Limb (tissue), 2 donors: ENCODE data around the gene HLF.

Experiments used
- DNase-seq, 2 donors: peaks; one replicate each; pipeline ENCODE4 v3.0.0-alpha.2; 2016; ENCODE audit errors: extremely low spot score in 2 of 2

Gene HLF

GRCh38 chr17:55308613-55309391, 44.0 kb downstream of the HLF start:
- DNase-seq: no peak

- DNase-seq: no peak
Observed at GRCh38 chr17:55311767-55312375, 47.1 kb downstream of the HLF start.

GRCh38 chr17:55312852-55313251, 48.1 kb downstream of the HLF start:
- no peak for DNase-seq

GRCh38 chr17:55314061-55314783, 49.5 kb downstream of the HLF start:
- no peak for DNase-seq

- no peak for DNase-seq
Observed at GRCh38 chr17:55314784-55315491, 50.2 kb downstream of the HLF start.

- DNase-seq: no peak
Observed at GRCh38 chr17:55316499-55316898, 51.7 kb downstream of the HLF start.

GRCh38 chr17:55317284-55317683, 52.5 kb downstream of the HLF start:
- no peak for DNase-seq

GRCh38 chr17:55318081-55318480, 53.3 kb downstream of the HLF start:
- no peak for DNase-seq

- no peak for DNase-seq
Observed at GRCh38 chr17:55318715-55319487, 54.1 kb downstream of the HLF start.

- no peak for DNase-seq
Observed at GRCh38 chr17:55319933-55320593, 55.3 kb downstream of the HLF start.

- no peak for DNase-seq
Observed at GRCh38 chr17:55320594-55321426, 56.0 kb downstream of the HLF start.

- DNase-seq: no peak
Observed at GRCh38 chr17:55321427-55322060, 56.8 kb downstream of the HLF start.

- DNase-seq: no peak
Observed at GRCh38 chr17:55322453-55322985, 57.8 kb downstream of the HLF start.

- DNase-seq: no peak
Observed at GRCh38 chr17:55323518-55324295, 58.9 kb downstream of the HLF start.

- no peak for DNase-seq
Observed at GRCh38 chr17:55324296-55324978, 59.7 kb downstream of the HLF start.

GRCh38 chr17:55325406-55325805, 60.6 kb downstream of the HLF start:
- no peak for DNase-seq

- DNase-seq: no peak
Observed at GRCh38 chr17:55326030-55326429, 61.3 kb downstream of the HLF start.
